Psoas muscle (tissue), 8 donors: ENCODE measurements around the gene CLCN7. TPM values are rescaled to one million over a fixed set of nuclear protein-coding genes. Genes with fewer than 3 reads are reported as not detected.
A peak's percentile ranks its signal among the peaks of the same experiment; 100 is the strongest.

Source experiments
- ATAC-seq, 4 donors: fragments of 200-7000 bp; cut with Tn5 transposase; one replicate each; pipeline ENCODE4 v1.9.1; 2020; ENCODE audit warnings: moderate library complexity in 3 of 4, mild to moderate bottlenecking in 2 of 4
- DNase-seq, 2 donors: peaks; one replicate each; pipeline ENCODE4 v3.0.0-alpha.2; 2020
- H3K27ac ChIP-seq: fragments of 200-600 bp; one replicate; pipeline ENCODE4 v1.8.0; 2022
- H3K27me3 ChIP-seq, 3 donors: fragments of 200-600 bp in 1 of 3; one replicate each; pipeline versions ENCODE4 v1.6.1 to v1.8.0; 2013 to 2022; ENCODE audit warnings: low read length in 2 of 3, mild to moderate bottlenecking in 2 of 3, moderate library complexity in 1 of 3; ENCODE audit not compliant: insufficient read depth in 3 of 3
- H3K36me3 ChIP-seq, 2 donors: fragments of 200-600 bp in 1 of 2; one replicate each; pipeline versions ENCODE4 v1.6.1 to v1.8.0; 2013 to 2022; ENCODE audit warnings: low read depth in 1 of 2, mild to moderate bottlenecking in 1 of 2, moderate library complexity in 1 of 2; ENCODE audit not compliant: insufficient read depth in 1 of 2
- H3K4me1 ChIP-seq: fragments of 200-600 bp; one replicate; pipeline ENCODE4 v1.8.0; 2022
- H3K4me3 ChIP-seq: fragments of 200-600 bp; one replicate; pipeline ENCODE4 v1.8.0; 2022; ENCODE audit warnings: mild to moderate bottlenecking
- H3K9me3 ChIP-seq: fragments of 200-600 bp; one replicate; pipeline ENCODE4 v1.8.0; 2022
- CTCF ChIP-seq: fragments of 200-600 bp; IDR thresholded peaks from one replicate; pipeline ENCODE4 v1.8.0; 2022; ENCODE audit warnings: antibody characterized with exemption
- WGBS, 3 donors: extraction: QIAGEN DNeasy Blood & Tissue Kit; methylation state at CpG; one replicate each; pipeline versions ENCODE4 v1.1.6 to v1.1.7; 2013; 5-methylcytosine and 5-hydroxymethylcytosine counted together
- intact Hi-C, 2 donors: fragments of 100-400 bp; cut with DNase I; formaldehyde crosslinking; loops; one replicate each; pipeline versions ENCODE4 v1.11.0 to v1.14.2; 2022
- polyA plus RNA-seq, 3 donors: library from polyadenylated mRNA; stranded (reverse); fragments of 200-250 nt; gene quantifications; one replicate each; pipeline ENCODE4 v1.2.3, GENCODE V29; 2013
- total RNA-seq, 4 donors: library from RNA; stranded (reverse); fragmentation: NEBNext Ultra II Directional in 2 of 4; extraction: Animal tissue kit (Norgen Biotek cat#: 25700) in 2 of 4; gene quantifications; one replicate each; pipeline versions ENCODE4 v1.2.1 to v1.2.4, GENCODE V29; 2021 to 2023
- donor health status: healthy with polysubstance abuse.
- donor health status: DM: no; HTN: no; CAD: no; lungs with moderate emphysema.
- donor health status: Bipolar disorder and iron deficiency.
- donor health status: healthy.
- donor health status: DM: yes; HTN: yes; CAD: no.
- donor health status: DM: no; HTN: no; CAD: no.
- donor health status: DM: no; HTN: no; CAD: no.
- donor health status: DM: yes; HTN: yes; CAD: no.

Gene CLCN7
- total and polyA plus RNA-seq, 7 donors = 27.0 to 65.4 (median 41.2) TPM

- intact Hi-C loops = loop anchor here in 1 of 2 donors (10.0 kb wide), 1 partner anchor 52 kb away; the partner anchor contains the start of gene UQCC4
- H3K4me3 ChIP-seq = no peak overlapping the region
- no peak for ATAC-seq
- H3K36me3 ChIP-seq = no peaks in the 10 kb centered on the region
- no peak overlapping the region for H3K27ac ChIP-seq
- no peaks in the 10 kb centered on the region for H3K9me3 ChIP-seq
- TF ChIP-seq CTCF = no peak
- WGBS, 3 donors = 90 to 91% (median 90%) methylated on average over 10 of the region's 10 CpGs
- H3K4me1 ChIP-seq = peaks cover 8% of the 10 kb centered on the region
- DNase-seq = no peak
- no peaks in the 10 kb centered on the region for H3K27me3 ChIP-seq
Observed at GRCh38 chr16:1477033-1477432, 2.2 kb upstream of the CLCN7 start.

- ATAC-seq = peak in 2 of 4 donors; percentile 3 to 23
Observed at GRCh38 chr16:1475552-1476114, 805 bp upstream of the CLCN7 start.

GRCh38 chr16:1474082-1474795, 589 bp downstream of the CLCN7 start:
- no peak for DNase-seq
- H3K27me3 ChIP-seq = no peaks in the 10 kb centered on the region
- H3K4me1 ChIP-seq = peaks cover 17% of the 10 kb centered on the region
- H3K27ac ChIP-seq = peak overlapping the region; percentile 96
- TF ChIP-seq CTCF = no peak
- H3K4me3 ChIP-seq = peak overlapping the region; percentile 91
- intact Hi-C loops = loop anchor here in 1 of 2 donors (2.0 to 10.0 kb wide), 2 partner anchors 17 to 49 kb away; partner anchors contain the start of gene UQCC4
- H3K9me3 ChIP-seq = no peaks in the 10 kb centered on the region
- no peak for ATAC-seq
- 9 to 11% (median 9%) methylated on average over 41 to 57 of the region's 57 CpGs for WGBS, 3 donors
- no peaks in the 10 kb centered on the region for H3K36me3 ChIP-seq

More at GRCh38 chr16:1475552-1476114, 805 bp upstream of the CLCN7 start:
- H3K4me3 ChIP-seq = peak overlapping the region; percentile 91
- no peaks in the 10 kb centered on the region for H3K9me3 ChIP-seq
- intact Hi-C loops = loop anchor here in 1 of 2 donors (2.0 to 10.0 kb wide), 2 partner anchors 15 to 51 kb away; partner anchors contain the start of gene UQCC4
- peak overlapping the region; percentile 96 for H3K27ac ChIP-seq
- H3K27me3 ChIP-seq = no peaks in the 10 kb centered on the region
- WGBS, 3 donors = 43 to 57% (median 52%) methylated on average over 15 of the region's 15 CpGs
- no peak for DNase-seq
- peaks cover 14% of the 10 kb centered on the region for H3K4me1 ChIP-seq
- no peak for TF ChIP-seq CTCF
- no peaks in the 10 kb centered on the region for H3K36me3 ChIP-seq

GRCh38 chr16:1472974-1473373, 1.9 kb downstream of the CLCN7 start:
- Histone ChIP-seq H3K4me1 (peaks cover 17% of the 10 kb centered on the region), H3K36me3 (no peaks in the 10 kb centered on the region), H3K4me3 (no peak overlapping the region), H3K27me3 (no peaks in the 10 kb centered on the region), H3K27ac (no peak overlapping the region), H3K9me3 (no peaks in the 10 kb centered on the region)
- WGBS, 3 donors = 70 to 78% (median 72%) methylated on average over 3 of the region's 3 CpGs
- DNase-seq (no peak), ATAC-seq (no peak)
- TF ChIP-seq CTCF = no peak
- intact Hi-C loops = loop anchor here in 1 of 2 donors (10.0 kb wide), 1 partner anchor 48 kb away; the partner anchor contains the start of gene UQCC4
